Cardiac fibroblast (primary cell): ENCODE results near the gene ANKRD55.
A peak's percentile ranks its signal among the peaks of the same experiment; 100 is the strongest.

Experiments used
- DNase-seq, 2 donors: peaks; one replicate each; pipeline versions ENCODE4 v3.0.0 to v3.0.0-alpha.2; 2010; ENCODE audit warnings: low read depth in 2 of 2
- H3K4me3 ChIP-seq, 2 donors: replicated peaks in 1 of 2; 1 replicate in 1 of 2; 2 replicates in 1 of 2; pipeline ENCODE4 v1.5.1; 2011; ENCODE audit warnings: low read depth in 2 of 2, low read length in 2 of 2, mild to moderate bottlenecking in 2 of 2, moderate library complexity in 1 of 2
- TF ChIP-seq, protein P1 (sequence below): IDR thresholded peaks from one replicate; pipeline ENCODE4 v1.5.1; 2011; ENCODE audit warnings: low read depth, mild to moderate bottlenecking, low read length, inconsistent platforms

ANKRD55 gene

GRCh38 chr5:56233230-56233629 lies at the start of gene ANKRD55:
ANKRD55 (minus strand) TSS chr5:56233330; CDS start chr5:56232913, 417 bp downstream.
- TF ChIP-seq, protein P1, sequence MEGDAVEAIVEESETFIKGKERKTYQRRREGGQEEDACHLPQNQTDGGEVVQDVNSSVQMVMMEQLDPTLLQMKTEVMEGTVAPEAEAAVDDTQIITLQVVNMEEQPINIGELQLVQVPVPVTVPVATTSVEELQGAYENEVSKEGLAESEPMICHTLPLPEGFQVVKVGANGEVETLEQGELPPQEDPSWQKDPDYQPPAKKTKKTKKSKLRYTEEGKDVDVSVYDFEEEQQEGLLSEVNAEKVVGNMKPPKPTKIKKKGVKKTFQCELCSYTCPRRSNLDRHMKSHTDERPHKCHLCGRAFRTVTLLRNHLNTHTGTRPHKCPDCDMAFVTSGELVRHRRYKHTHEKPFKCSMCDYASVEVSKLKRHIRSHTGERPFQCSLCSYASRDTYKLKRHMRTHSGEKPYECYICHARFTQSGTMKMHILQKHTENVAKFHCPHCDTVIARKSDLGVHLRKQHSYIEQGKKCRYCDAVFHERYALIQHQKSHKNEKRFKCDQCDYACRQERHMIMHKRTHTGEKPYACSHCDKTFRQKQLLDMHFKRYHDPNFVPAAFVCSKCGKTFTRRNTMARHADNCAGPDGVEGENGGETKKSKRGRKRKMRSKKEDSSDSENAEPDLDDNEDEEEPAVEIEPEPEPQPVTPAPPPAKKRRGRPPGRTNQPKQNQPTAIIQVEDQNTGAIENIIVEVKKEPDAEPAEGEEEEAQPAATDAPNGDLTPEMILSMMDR, result no peak
- no peak within 1 kb of the TSS for H3K4me3 ChIP-seq
- no peak for DNase-seq

DNA sequence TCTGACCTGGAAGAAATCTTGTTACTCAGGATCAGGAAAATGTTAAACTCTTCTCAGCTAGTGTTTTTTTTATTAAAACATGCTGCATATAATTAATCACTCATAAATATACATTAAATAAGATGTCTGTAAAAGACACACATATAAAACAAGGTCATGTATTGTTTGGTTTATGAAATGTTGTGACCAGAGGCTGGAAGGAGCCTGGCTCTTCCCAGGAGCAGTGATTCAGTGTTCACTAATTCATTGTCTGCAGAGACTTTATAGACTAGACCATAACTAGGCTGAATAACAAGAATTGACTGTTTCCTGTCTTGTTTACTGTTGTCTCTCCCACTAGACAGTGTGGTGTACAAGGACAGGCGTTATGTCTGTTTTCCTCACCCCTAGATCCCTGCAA lies 49.1 kb upstream of the ANKRD55 start:
- H3K4me3 ChIP-seq, result no peak overlapping the region
- TF ChIP-seq, protein P1, result no peak
- DNase-seq, result peak in 1 of 2 donors; percentile 45

DNA sequence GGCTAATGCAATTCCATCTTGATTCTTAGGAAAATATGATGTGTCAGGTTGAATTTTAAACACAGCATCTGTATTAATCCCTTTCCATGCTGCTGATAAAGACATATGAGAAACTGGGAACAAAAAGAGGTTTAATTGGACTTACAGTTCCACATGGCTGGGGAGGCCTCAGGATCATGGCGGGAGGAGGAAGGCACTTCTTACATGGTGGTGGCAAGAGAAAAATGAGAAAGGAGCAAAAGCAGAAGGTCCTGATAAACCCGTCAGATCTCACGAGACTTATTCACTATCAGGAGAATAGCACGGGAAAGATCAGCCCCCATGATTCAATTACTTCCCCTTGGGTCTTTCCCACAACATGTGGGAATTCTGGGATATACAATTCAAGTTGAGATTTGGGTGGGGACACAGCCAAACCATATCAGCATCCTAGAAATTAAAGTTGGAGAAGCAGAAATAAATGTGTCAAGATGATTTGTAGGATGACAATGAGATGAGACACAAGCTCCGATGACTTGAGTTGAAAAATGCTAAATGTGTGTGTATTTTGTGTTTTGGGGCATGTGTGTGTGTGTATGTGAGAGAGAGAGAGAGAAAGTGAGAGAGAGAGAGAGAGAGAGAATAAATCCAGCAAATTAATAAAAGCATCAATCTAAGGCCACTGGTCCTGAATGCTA lies 48.5 kb upstream of the ANKRD55 start:
- TF ChIP-seq, protein P1, result no peak
- no peak overlapping the region for H3K4me3 ChIP-seq
- DNase-seq, result no peak

- no peak overlapping the region for H3K4me3 ChIP-seq
- TF ChIP-seq, protein P1, result no peak
- peak; percentile 86 to 87 for DNase-seq
These were observed 46.8 kb upstream of the ANKRD55 start for GRCh38 chr5:56279979-56280378.

- no peak for DNase-seq
- TF ChIP-seq, protein P1, result no peak
- no peak overlapping the region for H3K4me3 ChIP-seq
These were observed 46.2 kb upstream of the ANKRD55 start for GRCh38 chr5:56279291-56279690.

DNA sequence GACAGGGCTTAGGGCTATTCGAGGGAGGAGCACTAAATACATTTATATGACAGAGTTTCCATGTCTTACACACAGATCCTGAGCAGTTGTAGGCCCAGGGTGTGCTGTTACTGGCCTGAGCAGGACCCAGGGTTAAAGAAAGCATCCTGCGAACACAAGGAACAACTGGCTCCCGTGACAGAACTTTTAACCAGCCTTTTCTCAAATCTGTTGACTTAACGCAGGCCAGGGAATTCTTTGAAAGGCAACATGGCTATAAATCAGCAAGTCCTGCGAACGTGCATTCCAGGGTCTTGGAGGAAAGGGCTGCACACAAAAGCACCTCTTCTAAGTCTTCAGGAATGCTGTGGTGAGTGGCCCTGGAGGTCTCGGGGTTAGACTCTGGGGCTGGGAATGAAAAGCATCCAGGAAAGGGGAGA lies 45.2 kb upstream of the ANKRD55 start:
- peak in 1 of 2 donors; percentile 51 for DNase-seq
- no peak overlapping the region for H3K4me3 ChIP-seq
- TF ChIP-seq, protein P1, result no peak

DNA sequence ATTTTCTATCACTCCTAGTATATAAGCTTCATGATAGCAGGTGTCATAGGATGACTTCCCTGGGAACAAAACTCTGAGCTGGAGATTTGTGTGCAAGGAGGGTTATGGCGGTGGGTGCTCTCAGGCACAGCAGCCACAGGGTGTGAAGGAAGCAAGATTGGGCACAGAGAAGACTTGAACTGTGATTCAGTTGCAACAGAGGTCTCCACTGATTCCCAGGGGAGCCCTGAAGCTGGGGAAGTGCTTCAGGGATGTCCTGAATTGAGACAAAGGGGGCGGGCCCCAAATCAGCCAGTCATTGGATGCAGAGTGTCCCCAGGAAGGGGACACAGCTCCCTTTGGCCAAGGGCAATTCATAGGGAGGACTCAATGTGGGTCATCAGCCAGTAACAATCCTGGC lies 44.4 kb upstream of the ANKRD55 start:
- H3K4me3 ChIP-seq, result no peak overlapping the region
- TF ChIP-seq, protein P1, result no peak
- no peak for DNase-seq
